ENCODE results near the gene FAM135A. TPM values are rescaled to one million over a fixed set of nuclear protein-coding genes. Genes with fewer than 3 reads are reported as not detected.
A peak's percentile ranks its signal among the peaks of the same experiment; 100 is the strongest.

Gene FAM135A
- total and polyA plus RNA-seq, 9 of the 15 experiments (the other 6 are each of a cell fraction or from before 2014, with no cell fraction given) = 7.4 to 32.9 (median 19.2) TPM

DNA sequence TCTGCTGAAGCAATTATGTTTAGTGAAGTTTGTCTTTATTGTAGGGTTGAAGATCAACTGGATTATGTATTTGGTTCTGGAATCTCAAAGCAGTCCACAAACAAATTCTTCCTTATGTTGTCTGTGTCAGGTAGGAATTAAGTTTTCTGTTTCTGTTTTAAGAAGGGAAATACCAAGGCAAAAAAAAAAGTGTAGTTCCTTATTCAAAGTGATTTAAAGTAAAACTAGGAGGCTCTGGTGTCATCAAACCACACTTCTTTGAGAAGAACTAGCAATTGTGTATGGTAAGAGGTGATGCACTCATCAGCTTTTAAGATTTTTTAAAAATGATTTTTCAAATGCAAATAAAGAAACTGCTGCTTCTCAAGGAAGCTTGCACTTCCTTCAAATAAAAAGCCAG lies 1.9 kb downstream of the FAM135A start:
- POLR2A ChIA-PET = interaction anchor here (1.2 kb wide), 1 partner anchor 16 kb away, joined by 4 read pairs; no protein-coding TSS in a partner anchor
- Histone ChIP-seq H3K79me2 (ENCODE audit: control insufficient read depth, insufficient read depth, low read length) (peaks cover 67% of the 10 kb centered on the region), H2AFZ (ENCODE audit: low read depth, low read length) (no peak overlapping the region), H4K20me1 (replicated peaks; ENCODE audit: control insufficient read depth, insufficient read depth, low read length) (no peaks in the 10 kb centered on the region), H3K4me3 (no peak overlapping the region), H3K9me3 (replicated peaks; ENCODE audit: control insufficient read depth, insufficient read depth, low read depth, low read length) (no peaks in the 10 kb centered on the region), H3K4me1 (replicated peaks in 1 of 2; ENCODE audit: control insufficient read depth in 2 of 2, insufficient read depth in 2 of 2, low read length in 2 of 2) (peaks cover 3 to 6% of the 10 kb centered on the region in 2 experiments; a peak in 2 of 5 replicates), H3K4me2 (ENCODE audit: insufficient read depth, low read length) (0 out of 2 replicates have a peak overlapping the region, but pooled peaks have one; percentile 5), H3K27ac (ENCODE audit: extremely low read depth, low read depth, low read length) (no peak overlapping the region), H3K9me1 (ENCODE audit: control insufficient read depth, insufficient read depth, low read length) (no peaks in the 10 kb centered on the region), H3K36me3 (ENCODE audit: control insufficient read depth, insufficient read depth, low read length) (peaks cover 37% of the 10 kb centered on the region), H3K27me3 (ENCODE audit: control insufficient read depth in 2 of 2, insufficient read depth in 2 of 2, low read length in 2 of 2) (no peaks in the 10 kb centered on the region), H3K9ac (ENCODE audit: insufficient read depth in 1 of 2, low read depth in 2 of 2, low read length in 2 of 2) (peak overlapping the region in 1 of 2 experiments; percentile 73; a peak in 1 of 4 replicates)
- in situ Hi-C loops (cut with MboI) = no loop called here
- ATAC-seq = no peak
- peak; percentile 68 for FAIRE-seq
- CTCF ChIA-PET (ENCODE audit: low intra/inter-chr PET ratio) = no interaction called here
- intact Hi-C loops (cut with micrococcal nuclease) = no loop called here
- BruUV-seq (replicated peaks) = no TSS peak
- DNase-seq (ENCODE audit: extremely low read depth in 1 of 4, low spot score in 3 of 4) = no peak
- TF ChIP-seq ETV6 (IDR thresholded peaks at IDR 0.05; ENCODE audit: borderline replicate concordance in 1 of 2, low read depth in 2 of 2, low read length in 1 of 2) (no peak), ETV6 (CRISPR knock-in tag; IDR thresholded peaks at IDR 0.05; ENCODE audit: borderline replicate concordance) (no peak), SIX5 (IDR thresholded peaks at IDR 0.05; ENCODE audit: borderline replicate concordance in 1 of 2, insufficient read depth in 1 of 2, low read depth in 1 of 2, low read length in 2 of 2) (no peak), SREBF2 (CRISPR knock-in tag; IDR thresholded peaks at IDR 0.05) (no peak), MECOM (CRISPR knock-in tag; IDR thresholded peaks at IDR 0.05) (no peak), PHTF2 (CRISPR knock-in tag; IDR thresholded peaks at IDR 0.05) (no peak), ARHGAP35 (IDR thresholded peaks at IDR 0.05; ENCODE audit: partially characterized antibody) (no peak), HMBOX1 (IDR thresholded peaks at IDR 0.05) (no peak), GTF2E2 (tag; IDR thresholded peaks at IDR 0.05) (no peak), NR1H2 (CRISPR knock-in tag; IDR thresholded peaks at IDR 0.05) (no peak), ZNF24 (IDR thresholded peaks at IDR 0.05) (no peak), ZNF695 (CRISPR knock-in tag; IDR thresholded peaks at IDR 0.05) (no peak), CREM (IDR thresholded peaks at IDR 0.05; ENCODE audit: low read depth) (no peak), FOXP1 (CRISPR knock-in tag; IDR thresholded peaks at IDR 0.05) (no peak), ZNF592 (IDR thresholded peaks at IDR 0.05) (no peak), YBX1 (IDR thresholded peaks at IDR 0.05) (no peak)
- TF ChIP-seq, protein P1, sequence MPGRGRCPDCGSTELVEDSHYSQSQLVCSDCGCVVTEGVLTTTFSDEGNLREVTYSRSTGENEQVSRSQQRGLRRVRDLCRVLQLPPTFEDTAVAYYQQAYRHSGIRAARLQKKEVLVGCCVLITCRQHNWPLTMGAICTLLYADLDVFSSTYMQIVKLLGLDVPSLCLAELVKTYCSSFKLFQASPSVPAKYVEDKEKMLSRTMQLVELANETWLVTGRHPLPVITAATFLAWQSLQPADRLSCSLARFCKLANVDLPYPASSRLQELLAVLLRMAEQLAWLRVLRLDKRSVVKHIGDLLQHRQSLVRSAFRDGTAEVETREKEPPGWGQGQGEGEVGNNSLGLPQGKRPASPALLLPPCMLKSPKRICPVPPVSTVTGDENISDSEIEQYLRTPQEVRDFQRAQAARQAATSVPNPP (IDR thresholded peaks at IDR 0.05; ENCODE audit: borderline replicate concordance, insufficient read depth, insufficient read length) = no peak
